HG02623 (cell line): Measurements from ENCODE around the gene MAP2K3.
"Not testable (repeated sequence)": the region's sequence is repeated elsewhere in the genome, so short reads cannot be mapped to it uniquely, and the experiment has no call there.

ENCODE experiments used
- ATAC-seq: cut with Tn5 transposase; IDR thresholded peaks from one replicate; pipeline ENCODE4 v1.9.1; 2021; ENCODE audit warnings: moderate library complexity; ENCODE audit not compliant: unreplicated experiment

Gene MAP2K3

GRCh38 chr17:21296097-21297025 lies 11.8 kb downstream of the MAP2K3 start:
- no peak for ATAC-seq

- no peak for ATAC-seq
These were observed 12.6 kb downstream of the MAP2K3 start for GRCh38 chr17:21297026-21297520.

GRCh38 chr17:21297597-21297996 lies 13.1 kb downstream of the MAP2K3 start:
- no peak for ATAC-seq

- ATAC-seq: no peak
These were observed 13.8 kb downstream of the MAP2K3 start for GRCh38 chr17:21298056-21298982.

- no peak for ATAC-seq
These were observed 14.5 kb downstream of the MAP2K3 start for GRCh38 chr17:21298983-21299519.

GRCh38 chr17:21299981-21300600 lies 15.6 kb downstream of the MAP2K3 start:
- ATAC-seq: no peak

GRCh38 chr17:21300601-21301571 lies 16.4 kb downstream of the MAP2K3 start:
- ATAC-seq: no peak

GRCh38 chr17:21301593-21302550 lies 17.4 kb downstream of the MAP2K3 start:
- ATAC-seq: no peak

GRCh38 chr17:21302711-21303425 lies 18.4 kb downstream of the MAP2K3 start:
- no peak for ATAC-seq

GRCh38 chr17:21303441-21304065 lies 19.0 kb downstream of the MAP2K3 start:
- no peak for ATAC-seq

GRCh38 chr17:21304091-21304490 lies 19.6 kb downstream of the MAP2K3 start:
- ATAC-seq: no peak

GRCh38 chr17:21304551-21305151 lies 20.1 kb downstream of the MAP2K3 start:
- ATAC-seq: not testable (repeated sequence)

- not testable (repeated sequence) for ATAC-seq
These were observed 21.1 kb downstream of the MAP2K3 start for GRCh38 chr17:21305431-21306180.

GRCh38 chr17:21306611-21307272 lies 22.2 kb downstream of the MAP2K3 start:
- ATAC-seq: not testable (repeated sequence)

GRCh38 chr17:21307273-21307625 lies 22.7 kb downstream of the MAP2K3 start:
- ATAC-seq: not testable (repeated sequence)

- ATAC-seq: not testable (repeated sequence)
These were observed 24.4 kb downstream of the MAP2K3 start for GRCh38 chr17:21308931-21309381.
